NCI-H82 (cell line): Measurements from ENCODE around the gene NR5A2.
"Not testable (repeated sequence)": the region's sequence is repeated elsewhere in the genome, so short reads cannot be mapped to it uniquely, and the experiment has no call there.

ENCODE experiments used
- DNase-seq: peaks from one replicate; lab custom pipeline; 2025; lab: John Stamatoyannopoulos, UW

The NR5A2 gene

DNA sequence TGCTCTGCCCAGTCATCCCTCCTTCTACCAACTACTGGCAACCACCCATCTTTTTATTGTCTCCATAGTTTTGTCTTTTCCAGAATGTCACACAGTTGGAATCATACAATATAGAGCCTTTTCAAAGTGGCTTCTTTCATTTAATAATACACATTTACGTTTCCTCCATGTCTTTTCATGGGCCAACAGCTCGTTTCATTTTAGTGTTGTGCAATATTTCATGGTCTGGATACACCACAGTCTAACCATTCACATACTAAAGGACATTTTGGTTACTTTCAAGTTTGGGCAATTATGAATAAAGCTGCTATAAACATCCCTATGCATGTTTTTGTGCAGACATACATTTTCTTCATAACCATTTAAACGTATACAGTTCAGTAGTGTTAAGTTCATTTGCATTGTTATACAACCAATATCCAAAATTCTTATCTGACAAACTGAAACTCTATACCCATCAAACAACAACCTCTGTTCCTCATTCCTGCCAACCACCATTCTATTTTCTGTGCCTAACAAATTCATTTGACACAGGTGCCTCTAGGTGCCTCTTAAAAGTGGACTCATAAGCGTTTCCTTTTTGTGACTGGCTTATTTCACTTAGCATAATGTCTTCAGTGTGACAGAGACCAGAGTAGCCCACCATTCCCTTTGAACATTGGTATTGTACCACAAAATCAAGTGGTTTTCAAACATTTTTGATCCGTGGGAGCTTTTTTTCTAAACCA is 138.1 kb downstream of the NR5A2 start:
- DNase-seq = no peak

DNA sequence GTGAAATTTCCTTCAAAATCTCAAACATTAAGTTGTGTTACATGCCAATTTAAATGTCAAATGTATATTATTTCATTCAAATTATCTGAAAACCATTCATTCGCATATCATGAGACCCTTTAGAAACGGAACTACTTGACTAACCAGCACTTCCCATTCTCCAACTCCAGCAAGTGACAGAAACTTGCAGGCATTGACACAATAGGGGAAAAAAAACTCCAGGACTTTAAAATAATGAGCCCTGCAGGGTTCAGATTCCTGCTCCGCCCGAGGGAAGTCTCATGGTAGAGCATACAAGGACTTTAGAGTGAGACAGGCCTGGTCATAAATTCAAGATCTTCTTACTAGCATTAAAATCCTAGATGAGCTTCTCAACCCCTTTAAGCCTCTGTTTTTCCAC is 138.9 kb downstream of the NR5A2 start:
- DNase-seq = peak; percentile 55

DNA sequence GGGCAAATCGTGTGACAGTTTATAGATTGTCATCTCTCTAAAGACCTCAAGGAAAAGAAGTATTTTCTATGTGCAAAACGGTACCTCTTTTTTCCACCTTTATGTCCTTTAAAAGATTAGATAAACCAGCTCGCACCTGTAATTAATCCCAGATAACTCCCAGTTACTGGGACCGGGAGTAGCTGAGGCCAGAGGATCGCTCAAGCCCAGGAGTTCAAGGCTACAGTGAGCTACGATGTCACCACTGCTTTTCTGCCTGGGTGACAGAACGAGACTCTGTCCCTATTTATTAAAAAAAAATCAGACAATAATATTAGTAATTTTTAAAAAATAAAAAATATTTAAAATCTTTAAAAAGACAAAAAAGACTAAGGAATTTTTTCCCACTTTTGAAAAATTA is 141.4 kb downstream of the NR5A2 start:
- no peak for DNase-seq

DNA sequence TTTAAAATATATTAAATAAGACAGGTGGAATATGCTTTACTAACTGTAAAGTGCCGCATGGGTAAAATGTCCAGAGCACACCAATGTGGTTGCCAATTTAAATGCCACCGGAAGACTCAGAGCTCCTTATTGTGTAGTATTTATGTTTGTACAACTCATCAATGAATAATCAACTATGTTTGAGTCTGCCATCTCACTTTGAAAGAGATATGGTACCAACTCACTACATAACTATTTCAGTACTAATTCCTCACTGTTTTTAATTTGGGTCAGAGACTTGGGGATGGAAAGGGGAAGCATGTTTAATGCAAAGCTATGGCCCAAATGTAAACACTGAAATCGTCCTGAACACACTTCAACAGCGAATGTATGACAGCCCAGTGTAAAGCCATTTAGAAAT is 144.8 kb downstream of the NR5A2 start:
- no peak for DNase-seq

GRCh38 chr1:200173097-200173618 is 145.6 kb downstream of the NR5A2 start:
- DNase-seq = no peak

DNA sequence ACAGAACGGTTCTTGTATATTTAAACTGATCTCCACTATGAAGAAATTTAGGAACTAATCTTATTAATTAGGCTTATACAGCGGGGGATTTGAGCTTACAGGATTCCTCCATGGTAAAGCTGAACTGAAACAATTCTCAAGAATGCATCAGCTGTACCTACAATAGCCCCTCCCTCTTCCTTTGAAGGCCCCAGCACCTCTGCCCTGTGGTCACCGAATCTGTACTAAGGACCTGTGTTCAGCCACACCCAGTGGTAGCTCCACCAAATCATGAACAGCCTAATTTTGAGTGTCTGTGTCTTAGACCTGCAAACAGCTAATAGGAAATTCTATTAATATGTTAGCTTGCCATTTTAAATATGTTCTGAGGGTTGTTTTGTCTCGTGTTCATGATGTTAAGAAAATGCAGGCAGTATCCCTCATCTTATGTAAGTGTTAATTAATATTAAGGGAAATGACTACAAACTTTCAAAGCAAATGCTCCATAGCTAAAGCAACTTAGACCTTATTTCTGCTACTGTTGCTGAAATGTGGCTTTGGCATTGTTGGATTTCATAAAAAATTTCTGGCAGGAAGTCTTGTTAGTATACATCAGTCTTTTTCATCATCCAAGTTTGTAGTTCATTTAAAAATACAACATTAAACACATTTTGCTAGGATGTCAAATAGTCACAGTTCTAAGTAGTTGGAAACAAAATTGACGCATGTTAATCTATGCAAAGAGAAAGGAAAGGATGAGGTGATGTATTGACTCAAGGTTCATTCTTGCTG is 147.2 kb downstream of the NR5A2 start:
- peak; percentile 31 for DNase-seq

DNA sequence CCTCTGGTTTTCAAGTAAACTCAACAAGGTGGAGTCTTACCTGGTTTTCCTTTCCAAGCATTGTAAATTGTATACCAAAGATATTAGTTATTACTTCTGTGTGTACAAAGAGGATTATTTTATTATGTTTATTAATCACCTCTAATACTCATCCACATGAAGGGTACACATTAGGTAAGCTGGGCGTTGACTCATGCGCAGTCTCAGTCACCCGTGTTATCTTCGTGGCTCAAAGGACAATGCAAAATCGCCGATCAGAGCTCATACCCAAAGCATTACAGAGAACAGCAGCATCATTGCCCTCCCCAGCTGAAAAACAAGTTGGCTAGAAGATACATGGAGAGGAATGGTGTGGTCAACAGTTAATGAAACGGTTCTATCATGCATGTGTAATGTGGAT is 148.7 kb downstream of the NR5A2 start:
- no peak for DNase-seq

GRCh38 chr1:200176798-200177197 is 149.3 kb downstream of the NR5A2 start:
- DNase-seq = no peak

- no peak for DNase-seq
Observed at GRCh38 chr1:200178340-200178739, 150.8 kb downstream of the NR5A2 start.

- DNase-seq = no peak
Observed at GRCh38 chr1:200179126-200179780, 151.7 kb downstream of the NR5A2 start.

DNA sequence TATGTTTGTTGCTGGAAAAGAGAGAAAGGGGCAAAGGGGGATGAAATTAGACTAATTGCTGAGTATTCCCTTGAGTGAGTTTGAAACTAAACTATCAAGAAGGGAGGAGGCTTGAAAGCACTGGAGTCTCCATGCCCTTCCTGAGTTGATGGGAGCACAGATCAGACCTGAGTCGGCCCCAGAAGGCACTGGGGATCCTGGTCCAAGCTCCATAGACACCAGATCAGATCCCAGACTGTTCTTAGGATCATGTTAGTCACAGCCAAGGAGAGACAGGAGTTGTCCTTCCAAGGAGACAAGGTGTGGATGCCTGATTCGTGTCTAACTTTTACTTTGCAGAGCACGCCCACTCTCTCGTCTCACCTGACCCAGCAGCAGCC is 152.3 kb downstream of the NR5A2 start:
- DNase-seq = no peak

- DNase-seq = no peak
Observed at GRCh38 chr1:200180821-200181220, 153.3 kb downstream of the NR5A2 start.

DNA sequence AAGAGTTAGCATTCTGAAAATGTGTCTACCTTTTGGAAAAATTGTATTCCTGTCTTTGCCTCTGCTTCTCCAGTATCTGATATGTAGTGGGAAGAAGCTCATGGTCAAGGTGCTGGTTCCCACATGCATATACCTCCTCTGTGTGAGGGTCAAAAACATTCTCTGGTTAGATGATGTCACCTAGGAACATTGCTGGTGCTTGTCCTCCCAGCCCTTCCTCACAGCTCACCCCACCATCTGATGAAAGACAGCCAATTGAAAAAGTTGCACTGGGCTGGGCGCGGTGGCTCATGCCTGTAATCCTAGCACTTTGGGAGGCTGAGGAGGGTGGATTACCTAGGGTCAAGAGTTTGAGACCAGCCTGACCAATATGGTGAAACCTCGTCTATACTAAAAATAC is 154.4 kb downstream of the NR5A2 start:
- DNase-seq = no peak

GRCh38 chr1:200182701-200183100 is 155.2 kb downstream of the NR5A2 start:
- DNase-seq = no peak

DNA sequence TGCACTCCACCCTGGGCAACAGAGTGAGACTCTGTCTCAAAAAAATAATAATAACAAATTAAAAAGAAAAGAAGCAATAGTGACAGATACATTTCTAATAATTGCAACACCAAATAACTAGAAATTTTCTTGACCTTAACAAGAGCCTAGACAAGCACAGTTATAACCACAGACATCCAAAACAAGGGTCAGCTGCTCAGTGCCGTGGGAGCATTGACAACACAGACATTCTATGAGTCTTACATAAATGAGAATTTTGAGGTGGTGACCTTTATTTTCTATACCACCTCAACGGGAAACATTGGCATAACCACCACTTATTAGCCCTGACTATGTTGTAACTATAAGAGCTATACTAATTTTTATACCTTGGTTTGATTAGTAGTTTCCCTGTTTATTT is 156.1 kb downstream of the NR5A2 start:
- DNase-seq = no peak

- no peak for DNase-seq
Observed at GRCh38 chr1:200184196-200184595, 156.7 kb downstream of the NR5A2 start.

DNA sequence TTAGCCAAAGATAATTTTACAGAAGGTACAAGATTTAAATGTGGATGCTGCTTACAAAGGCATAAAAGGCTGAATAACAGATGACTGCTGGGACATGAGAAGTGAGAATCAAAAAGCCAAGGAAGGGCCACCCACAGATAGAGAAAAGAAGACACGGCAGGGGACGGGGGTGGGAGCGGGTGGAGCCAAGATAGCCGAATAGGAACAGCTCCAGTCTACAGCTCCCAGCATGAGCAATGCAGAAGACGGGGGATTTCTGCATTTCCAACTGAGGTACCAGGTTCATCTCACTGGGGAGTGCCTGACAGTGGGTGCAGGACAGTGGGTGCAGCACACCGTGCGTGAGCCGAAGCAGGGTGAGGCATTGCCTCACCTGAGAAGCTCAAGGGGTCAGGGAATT is 157.7 kb downstream of the NR5A2 start:
- not testable (repeated sequence) for DNase-seq

DNA sequence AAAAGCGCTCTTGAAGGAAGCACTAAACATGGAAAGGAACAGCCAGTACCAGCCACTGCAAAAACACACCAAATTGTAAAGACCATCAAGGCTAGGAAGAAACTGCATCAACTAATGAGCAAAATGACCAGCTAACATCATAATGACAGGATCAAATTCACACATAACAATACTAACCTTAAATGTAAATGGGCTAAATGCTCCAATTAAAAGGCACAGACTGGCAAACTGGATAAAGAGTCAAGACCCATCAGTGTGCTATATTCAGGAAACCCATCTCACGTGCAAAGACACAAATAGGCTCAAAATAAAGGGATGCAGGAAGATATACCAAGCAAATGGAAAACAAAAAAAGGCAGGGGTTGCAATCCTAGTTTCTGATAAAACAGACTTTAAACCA is 159.8 kb downstream of the NR5A2 start:
- DNase-seq = not testable (repeated sequence)

DNA sequence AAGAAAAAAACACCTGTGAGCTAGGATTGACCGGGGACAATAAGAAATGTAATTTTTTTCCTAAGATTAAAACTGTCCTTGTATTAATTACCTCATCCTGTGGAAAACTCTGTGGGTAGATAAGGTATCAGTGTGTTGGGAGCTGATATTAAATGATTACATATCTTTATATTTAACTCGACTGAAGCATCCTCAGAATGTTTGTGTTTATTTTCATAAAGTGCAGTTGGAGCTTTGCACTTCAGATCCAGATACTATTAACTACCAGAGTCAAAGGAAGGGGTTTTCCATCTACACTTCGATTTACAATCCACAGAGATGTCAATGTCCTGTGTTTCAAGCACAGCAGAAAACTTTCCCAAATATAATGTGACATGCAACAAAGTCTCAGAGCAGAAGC is 164.5 kb downstream of the NR5A2 start:
- no peak for DNase-seq

DNA sequence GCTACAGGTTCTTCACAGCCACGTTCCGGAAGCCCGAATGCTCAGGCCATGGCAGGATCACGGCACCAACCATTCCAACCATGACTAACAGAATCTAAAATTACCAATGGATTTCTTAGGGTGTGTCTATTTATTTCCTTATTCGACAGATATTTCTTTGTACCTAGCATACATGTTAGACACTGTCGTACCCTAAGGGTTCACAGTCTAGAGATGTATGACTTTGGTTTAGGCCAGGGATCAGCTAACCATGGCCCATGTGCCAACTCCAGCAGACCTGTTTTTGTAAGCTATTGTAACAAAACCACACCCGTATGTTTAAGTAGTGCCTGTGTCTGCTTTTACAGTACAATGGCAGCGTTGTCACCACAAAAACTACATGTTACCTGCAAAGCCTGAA is 167.0 kb downstream of the NR5A2 start:
- no peak for DNase-seq

GRCh38 chr1:200198236-200198635 is 170.7 kb downstream of the NR5A2 start:
- DNase-seq = no peak

DNA sequence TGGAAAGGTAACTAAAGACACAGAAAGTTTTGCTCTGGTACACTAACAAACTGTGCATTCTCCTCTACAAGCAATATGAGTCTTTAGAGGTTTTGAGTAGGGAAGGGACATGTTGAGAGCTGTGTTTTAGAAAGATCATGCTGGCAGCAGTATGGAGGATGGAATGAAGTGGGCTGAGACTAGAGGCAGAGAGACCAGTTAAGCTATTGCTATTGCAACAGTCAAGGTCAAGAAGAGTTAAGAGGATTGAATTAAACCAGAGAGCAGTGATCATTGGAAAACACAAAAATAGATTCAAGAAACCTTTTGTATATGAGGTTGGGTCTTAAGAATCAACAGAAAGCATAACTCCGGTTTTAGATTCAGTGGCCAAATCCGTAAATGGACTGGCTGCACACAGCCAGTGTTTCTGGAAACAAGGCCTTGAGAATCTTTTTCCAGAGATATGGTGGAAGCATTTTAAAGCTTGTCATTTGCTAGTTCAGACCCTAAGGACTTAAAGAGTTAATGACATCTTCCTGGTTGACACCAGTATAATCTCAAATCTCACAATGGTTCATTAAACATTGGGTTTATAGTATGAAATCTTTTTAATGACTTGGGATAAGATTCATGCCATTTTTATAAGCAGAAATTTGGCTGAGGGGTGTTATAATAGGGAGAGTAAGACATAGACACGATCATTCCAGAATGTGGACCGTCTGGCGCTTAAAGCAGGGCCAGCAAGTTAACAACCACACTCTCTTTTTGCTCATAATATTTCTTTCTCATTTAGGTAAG is 177.9 kb downstream of the NR5A2 start:
- no peak for DNase-seq
